Hepatocyte (in vitro differentiated cells): ENCODE measurements around the gene FCRLA. TPM values are rescaled to one million over a fixed set of nuclear protein-coding genes. Genes with fewer than 3 reads are reported as not detected.

Source experiments
- DNase-seq: peaks from one replicate; pipeline ENCODE4 v3.0.0-alpha.2; 2016; ENCODE audit warnings: low spot score
- H2AFZ ChIP-seq: fragments of 200-600 bp; sonication (generic); 2 replicates; pipeline ENCODE4 v1.6.0; 2016; ENCODE audit warnings: antibody characterized with exemption, mild to moderate bottlenecking
- H3K27ac ChIP-seq: fragments of 200-600 bp; sonication (generic); 2 replicates; pipeline ENCODE4 v1.5.1; 2016; ENCODE audit warnings: mild to moderate bottlenecking
- H3K27me3 ChIP-seq: fragments of 200-600 bp; sonication (generic); 2 replicates; pipeline ENCODE4 v1.6.1; 2016
- H3K36me3 ChIP-seq: fragments of 200-600 bp; sonication (generic); replicated peaks from 2 replicates; pipeline ENCODE4 v1.5.1; 2016; ENCODE audit warnings: low read depth; ENCODE audit not compliant: insufficient read depth
- H3K4me1 ChIP-seq: fragments of 200-600 bp; sonication (generic); 2 replicates; pipeline ENCODE4 v1.5.1; 2016; ENCODE audit warnings: mild to moderate bottlenecking, moderate library complexity; ENCODE audit not compliant: insufficient read depth
- H3K4me2 ChIP-seq: fragments of 200-600 bp; sonication (generic); 2 replicates; pipeline ENCODE4 v1.6.0; 2016
- H3K4me3 ChIP-seq: fragments of 200-600 bp; sonication (generic); 2 replicates; pipeline ENCODE4 v1.5.1; 2016; ENCODE audit warnings: mild to moderate bottlenecking
- H3K79me2 ChIP-seq: fragments of 200-600 bp; sonication (generic); 2 replicates; pipeline ENCODE4 v1.6.0; 2017; ENCODE audit warnings: mild to moderate bottlenecking
- H3K9me2 ChIP-seq: fragments of 200-600 bp; sonication (generic); replicated peaks from 2 replicates; pipeline ENCODE4 v1.6.0; 2017; ENCODE audit warnings: mild to moderate bottlenecking; ENCODE audit not compliant: insufficient read depth
- H3K9me3 ChIP-seq: fragments of 200-600 bp; sonication (generic); 2 replicates; pipeline ENCODE4 v1.5.1; 2016; ENCODE audit warnings: low read depth, mild to moderate bottlenecking
- H4K20me1 ChIP-seq: fragments of 200-600 bp; sonication (generic); 2 replicates; pipeline ENCODE4 v1.6.0; 2016; ENCODE audit warnings: mild to moderate bottlenecking; ENCODE audit not compliant: insufficient read depth, poor library complexity, severe bottlenecking
- EZH2 ChIP-seq: fragments of 200-600 bp; sonication (generic); IDR thresholded peaks from 2 replicates; pipeline ENCODE4 v1.6.1; 2016; ENCODE audit warnings: antibody characterized with exemption, mild to moderate bottlenecking, borderline replicate concordance
- EZH2phosphoT487 ChIP-seq: fragments of 200-600 bp; sonication (generic); IDR thresholded peaks from one replicate; pipeline ENCODE4 v1.6.1; 2018; ENCODE audit warnings: antibody characterized with exemption, mild to moderate bottlenecking, low read depth, moderate library complexity; ENCODE audit not compliant: unreplicated experiment, severe bottlenecking
- WGBS: methylation state at CpG from one replicate; pipeline ENCODE4 v1.1.6; 2016; ENCODE audit warnings: low lambda C conversion rate; ENCODE audit errors: missing lambda C conversion rate; 5-methylcytosine and 5-hydroxymethylcytosine counted together
- polyA plus RNA-seq: library from polyadenylated mRNA; unstranded; fragments of >200 nt; fragmentation: Nextera tagmentation; extraction: Ambion mirVana; gene quantifications from 2 replicates; pipeline ENCODE4 v1.2.1, GENCODE V29; 2016
- total RNA-seq: library from RNA; depleted of rRNA; stranded (reverse); fragments of >200 nt; gene quantifications from 2 replicates; pipeline ENCODE4 v1.2.3, GENCODE V29; 2014
- TF ChIP-seq, protein P1 (sequence below): fragments of 200-600 bp; sonication (generic); IDR thresholded peaks from 2 replicates; pipeline ENCODE4 v1.5.1; 2016; ENCODE audit warnings: antibody characterized with exemption, mild to moderate bottlenecking; ENCODE audit not compliant: poor library complexity

FCRLA gene
- total and polyA plus RNA-seq, 2 experiments from 2014 or later, result 0.31 to 3.0 TPM

DNA sequence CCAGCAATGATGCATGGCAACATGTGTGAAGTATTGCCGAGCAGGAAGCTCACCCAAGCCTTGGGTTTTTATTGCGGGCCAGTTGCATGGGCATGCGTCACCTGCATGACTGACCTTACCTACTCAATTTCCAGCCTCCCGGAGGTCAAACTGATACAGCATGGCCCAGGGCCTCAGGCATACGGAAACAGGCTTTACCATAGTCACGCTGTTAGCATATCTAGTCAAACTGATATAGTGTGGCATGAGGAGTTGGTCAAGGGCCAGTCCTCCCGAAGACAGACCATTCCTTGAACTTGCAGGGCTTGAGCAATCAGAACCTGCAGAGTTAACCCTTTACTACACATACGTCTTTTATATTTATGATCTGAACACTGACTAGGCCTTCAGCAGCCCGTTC lies 36.2 kb downstream of the FCRLA start:
- WGBS, result 67% methylated on average over 9 of the region's 9 CpGs
- peak overlapping the region; percentile 73 for H3K27ac ChIP-seq
- DNase-seq, result peak; percentile 26
- H3K9me3 ChIP-seq, result no peaks in the 10 kb centered on the region
- no peaks in the 10 kb centered on the region for H3K4me1 ChIP-seq
- H3K4me2 ChIP-seq, result no peak overlapping the region
- TF ChIP-seq EZH2phosphoT487 (no peak), EZH2 (no peak)
- TF ChIP-seq, protein P1, sequence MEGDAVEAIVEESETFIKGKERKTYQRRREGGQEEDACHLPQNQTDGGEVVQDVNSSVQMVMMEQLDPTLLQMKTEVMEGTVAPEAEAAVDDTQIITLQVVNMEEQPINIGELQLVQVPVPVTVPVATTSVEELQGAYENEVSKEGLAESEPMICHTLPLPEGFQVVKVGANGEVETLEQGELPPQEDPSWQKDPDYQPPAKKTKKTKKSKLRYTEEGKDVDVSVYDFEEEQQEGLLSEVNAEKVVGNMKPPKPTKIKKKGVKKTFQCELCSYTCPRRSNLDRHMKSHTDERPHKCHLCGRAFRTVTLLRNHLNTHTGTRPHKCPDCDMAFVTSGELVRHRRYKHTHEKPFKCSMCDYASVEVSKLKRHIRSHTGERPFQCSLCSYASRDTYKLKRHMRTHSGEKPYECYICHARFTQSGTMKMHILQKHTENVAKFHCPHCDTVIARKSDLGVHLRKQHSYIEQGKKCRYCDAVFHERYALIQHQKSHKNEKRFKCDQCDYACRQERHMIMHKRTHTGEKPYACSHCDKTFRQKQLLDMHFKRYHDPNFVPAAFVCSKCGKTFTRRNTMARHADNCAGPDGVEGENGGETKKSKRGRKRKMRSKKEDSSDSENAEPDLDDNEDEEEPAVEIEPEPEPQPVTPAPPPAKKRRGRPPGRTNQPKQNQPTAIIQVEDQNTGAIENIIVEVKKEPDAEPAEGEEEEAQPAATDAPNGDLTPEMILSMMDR, result no peak
- no peaks in the 10 kb centered on the region for H3K27me3 ChIP-seq
- no peaks in the 10 kb centered on the region for H3K36me3 ChIP-seq
- no peak overlapping the region for H2AFZ ChIP-seq
- H3K4me3 ChIP-seq, result no peak overlapping the region
- no peaks in the 10 kb centered on the region for H3K79me2 ChIP-seq
- H4K20me1 ChIP-seq, result no peaks in the 10 kb centered on the region
- H3K9me2 ChIP-seq, result no peaks in the 10 kb centered on the region

DNA sequence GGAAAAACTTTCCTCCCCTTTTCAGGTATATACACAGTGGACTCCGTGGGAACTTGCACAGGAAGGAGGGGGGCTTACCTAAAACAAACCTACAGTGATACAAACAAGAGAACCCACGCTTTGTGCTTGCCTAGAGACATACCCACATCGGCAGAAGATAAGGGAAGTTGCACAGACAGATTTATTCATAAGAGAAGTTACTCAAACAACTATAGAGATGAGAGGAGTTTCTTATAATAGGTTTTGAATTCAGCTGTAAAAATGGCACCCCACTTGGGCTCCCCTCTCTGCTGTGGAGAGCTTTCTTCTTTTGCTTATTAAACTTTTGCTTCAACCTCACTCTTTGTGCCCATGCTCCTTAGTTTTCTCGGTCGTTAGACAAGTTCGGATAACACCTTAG lies 40.8 kb downstream of the FCRLA start:
- 51% methylated on average over 6 of the region's 6 CpGs for WGBS
- Histone ChIP-seq H3K27me3 (no peaks in the 10 kb centered on the region), H4K20me1 (peaks cover 13% of the 10 kb centered on the region), H3K4me3 (no peak overlapping the region), H3K9me3 (no peaks in the 10 kb centered on the region), H3K36me3 (no peaks in the 10 kb centered on the region), H3K27ac (no peak overlapping the region), H3K79me2 (peaks cover 25% of the 10 kb centered on the region), H3K9me2 (no peaks in the 10 kb centered on the region), H3K4me1 (peaks cover 12% of the 10 kb centered on the region), H3K4me2 (no peak overlapping the region), H2AFZ (no peak overlapping the region)
- no peak for DNase-seq
- TF ChIP-seq, protein P1, result no peak
- TF ChIP-seq EZH2phosphoT487 (no peak), EZH2 (no peak)

DNA sequence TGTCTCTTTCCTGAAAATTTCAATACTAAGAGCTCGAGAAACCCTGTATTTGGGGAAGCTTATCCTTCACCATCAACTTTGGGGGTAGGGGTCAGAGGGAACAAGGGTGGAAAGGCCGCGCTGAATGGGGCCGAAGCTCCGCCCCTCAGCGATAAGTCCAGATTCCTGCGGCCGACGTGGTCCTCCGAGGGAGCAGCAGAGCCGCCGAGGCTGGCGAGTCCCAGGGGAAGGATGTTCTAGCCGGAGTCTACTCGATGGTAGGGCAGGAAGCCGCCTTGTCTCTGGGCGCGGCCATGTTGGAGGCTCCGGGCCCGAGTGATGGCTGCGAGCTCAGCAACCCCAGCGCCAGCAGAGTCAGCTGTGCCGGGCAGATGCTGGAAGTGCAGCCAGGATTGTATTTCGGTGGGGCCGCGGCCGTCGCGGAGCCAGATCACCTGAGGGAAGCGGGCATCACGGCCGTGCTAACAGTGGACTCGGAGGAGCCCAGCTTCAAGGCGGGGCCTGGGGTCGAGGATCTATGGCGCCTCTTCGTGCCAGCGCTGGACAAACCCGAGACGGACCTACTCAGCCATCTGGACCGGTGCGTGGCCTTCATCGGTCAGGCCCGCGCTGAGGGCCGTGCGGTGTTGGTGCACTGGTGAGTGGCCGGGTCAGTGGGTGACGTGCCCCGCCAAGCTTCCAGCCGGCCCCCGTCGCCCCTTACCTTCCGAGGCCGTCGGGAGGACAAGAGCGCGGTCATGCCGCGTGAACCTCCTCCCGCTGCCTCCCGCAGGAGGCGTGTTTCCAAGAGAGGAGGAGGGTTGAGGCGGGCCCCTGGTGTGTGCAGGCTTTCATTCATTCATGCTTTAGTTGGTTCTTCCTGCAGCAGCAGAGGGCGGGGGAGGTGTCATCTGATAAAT lies 42.7 kb downstream of the FCRLA start, which contains the start of gene DUSP12:
Gene DUSP12, plus strand, starts transcription at position 278 of the 899 bp plus-strand sequence. Its CDS starts 16 bp downstream, at position 294.
- H3K36me3 ChIP-seq, result no peaks in the 10 kb centered on the region
- H3K27me3 ChIP-seq, result no peaks in the 10 kb centered on the region
- H3K4me2 ChIP-seq, result peak within 1 kb of the TSS; percentile 97
- H3K79me2 ChIP-seq, result peaks cover 33% of the 10 kb centered on the region
- DNase-seq, result peak; percentile 97
- no peaks in the 10 kb centered on the region for H3K9me3 ChIP-seq
- peak within 1 kb of the TSS; percentile 94 for H2AFZ ChIP-seq
- H4K20me1 ChIP-seq, result peaks cover 13% of the 10 kb centered on the region
- peak within 1 kb of the TSS; percentile 99 for H3K27ac ChIP-seq
- H3K4me1 ChIP-seq, result peaks cover 12% of the 10 kb centered on the region
- TF ChIP-seq, protein P1, result peak; percentile 25
- no peak for TF ChIP-seq EZH2phosphoT487
- no peak for TF ChIP-seq EZH2
- under 1% methylated on average over 65 of the region's 65 CpGs for whole genome bisulfite sequencing
- no peaks in the 10 kb centered on the region for H3K9me2 ChIP-seq
- peak within 1 kb of the TSS; percentile 87 for H3K4me3 ChIP-seq
